ENCODE measurements around the gene GRK5.

DNA sequence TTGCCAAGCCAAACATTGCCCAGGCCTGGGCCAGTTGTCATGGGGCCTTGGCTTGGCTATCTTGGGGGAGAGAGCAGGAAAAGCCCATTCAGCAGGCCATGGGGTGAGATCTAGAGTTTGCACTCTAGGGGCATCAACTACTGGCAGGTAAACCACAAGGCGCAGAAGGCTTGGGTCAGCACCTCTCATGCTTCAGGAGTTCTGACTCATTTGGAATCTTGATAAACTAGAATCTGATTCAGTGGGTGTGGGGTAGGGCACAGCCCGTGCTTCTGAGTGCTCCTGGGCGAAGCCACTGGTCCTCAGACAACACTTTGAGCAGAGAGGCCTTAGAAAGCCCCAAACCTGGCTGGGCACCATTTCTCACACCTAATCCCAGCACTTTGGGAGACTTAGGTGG lies 254.0 kb downstream of the GRK5 start:
- TF ChIP-seq CTCF (IDR thresholded peaks at IDR 0.05) (no peak), POLR2AphosphoS5 (IDR thresholded peaks at IDR 0.05) (no peak), POLR2A (IDR thresholded peaks at IDR 0.05) (no peak)

Measured in prostate gland (tissue), 2 donors.